M059J (cell line): ENCODE data around the gene SLC6A12. TPM values are rescaled to one million over a fixed set of nuclear protein-coding genes. Genes with fewer than 3 reads are reported as not detected.

ENCODE experiments used
- DNase-seq: peaks from one replicate; pipeline ENCODE4 v3.0.0-alpha.2; 2012; ENCODE audit warnings: low read depth
- total RNA-seq: library from RNA; depleted of rRNA; stranded (reverse); fragments of >200 nt; shearing (Covaris generic); gene quantifications from 2 replicates; pipeline ENCODE4 v1.2.3, GENCODE V29; 2014

Gene SLC6A12
- total RNA-seq, 1 experiment from 2014 or later, result not detected

DNA sequence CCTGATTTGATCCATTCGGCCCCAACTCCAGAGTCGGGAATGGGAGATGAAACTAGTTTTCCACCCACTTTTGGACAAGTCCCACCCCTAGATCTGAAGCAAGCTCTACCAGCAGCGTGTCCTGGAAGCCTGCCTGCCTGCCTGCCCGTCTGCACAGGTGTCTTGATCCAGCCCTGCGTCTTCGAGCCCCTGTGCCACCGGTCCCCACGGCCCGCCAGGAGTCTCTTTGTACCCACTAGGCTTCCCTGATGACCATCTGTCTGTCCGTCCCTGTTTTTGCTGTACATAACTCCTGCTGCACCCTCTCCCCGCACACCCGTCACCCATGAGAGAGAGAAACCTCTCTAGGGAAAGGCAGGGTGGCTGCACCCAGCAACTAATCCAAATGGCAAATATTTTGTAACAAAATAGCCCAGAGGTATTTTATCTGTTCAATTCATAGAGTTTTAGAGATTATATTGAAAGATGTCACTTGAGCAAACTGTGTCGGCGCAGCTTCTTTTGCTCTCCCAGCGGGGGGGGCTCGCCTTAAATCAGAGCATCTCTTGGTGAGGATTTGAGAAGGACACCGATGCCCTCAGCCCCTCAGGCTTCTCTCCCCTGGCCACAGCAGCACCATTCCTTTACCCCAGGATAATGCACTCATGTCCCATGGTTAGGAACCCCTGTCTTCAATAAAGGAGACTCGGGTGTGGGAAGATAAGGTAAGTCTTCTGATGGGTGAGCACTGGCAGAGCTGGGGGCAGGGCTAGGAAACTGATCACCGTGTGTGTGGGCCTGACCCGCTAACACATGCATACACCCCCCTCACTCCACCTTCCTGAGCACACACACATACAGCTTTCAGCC lies 35.8 kb downstream of the SLC6A12 start:
- DNase-seq, result no peak

DNA sequence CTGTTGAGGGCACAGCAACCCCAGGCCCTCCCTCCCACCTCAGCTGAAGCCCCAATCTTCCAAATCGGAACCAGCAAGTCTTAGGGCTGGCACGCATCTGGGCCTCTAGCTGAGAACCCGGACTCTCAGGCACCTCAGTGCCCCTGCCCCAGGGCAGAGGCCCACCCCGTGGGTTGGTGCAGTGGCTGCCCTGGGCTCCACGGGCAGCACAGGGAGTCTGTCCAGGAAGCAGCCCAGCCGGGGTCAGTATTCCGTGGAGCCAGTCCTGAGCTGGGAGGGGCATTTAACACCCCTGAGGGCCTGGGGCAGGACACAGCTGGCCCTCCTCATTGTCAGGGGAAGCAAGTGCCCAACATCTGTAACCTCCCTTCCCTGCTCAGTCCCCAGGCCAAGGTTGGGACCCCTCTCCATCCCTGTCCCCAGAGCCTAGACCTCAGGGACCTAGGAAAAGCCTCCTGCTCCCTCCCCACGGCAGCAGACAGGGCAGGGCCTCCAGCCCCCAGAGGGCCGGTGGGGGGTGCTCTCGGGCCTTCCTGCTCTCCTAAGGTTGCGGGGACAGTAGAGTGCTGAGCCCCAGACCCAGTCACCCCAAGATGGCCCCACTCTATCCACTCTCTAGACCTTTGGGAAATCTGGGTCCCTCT lies 36.5 kb downstream of the SLC6A12 start:
- no peak for DNase-seq

DNA sequence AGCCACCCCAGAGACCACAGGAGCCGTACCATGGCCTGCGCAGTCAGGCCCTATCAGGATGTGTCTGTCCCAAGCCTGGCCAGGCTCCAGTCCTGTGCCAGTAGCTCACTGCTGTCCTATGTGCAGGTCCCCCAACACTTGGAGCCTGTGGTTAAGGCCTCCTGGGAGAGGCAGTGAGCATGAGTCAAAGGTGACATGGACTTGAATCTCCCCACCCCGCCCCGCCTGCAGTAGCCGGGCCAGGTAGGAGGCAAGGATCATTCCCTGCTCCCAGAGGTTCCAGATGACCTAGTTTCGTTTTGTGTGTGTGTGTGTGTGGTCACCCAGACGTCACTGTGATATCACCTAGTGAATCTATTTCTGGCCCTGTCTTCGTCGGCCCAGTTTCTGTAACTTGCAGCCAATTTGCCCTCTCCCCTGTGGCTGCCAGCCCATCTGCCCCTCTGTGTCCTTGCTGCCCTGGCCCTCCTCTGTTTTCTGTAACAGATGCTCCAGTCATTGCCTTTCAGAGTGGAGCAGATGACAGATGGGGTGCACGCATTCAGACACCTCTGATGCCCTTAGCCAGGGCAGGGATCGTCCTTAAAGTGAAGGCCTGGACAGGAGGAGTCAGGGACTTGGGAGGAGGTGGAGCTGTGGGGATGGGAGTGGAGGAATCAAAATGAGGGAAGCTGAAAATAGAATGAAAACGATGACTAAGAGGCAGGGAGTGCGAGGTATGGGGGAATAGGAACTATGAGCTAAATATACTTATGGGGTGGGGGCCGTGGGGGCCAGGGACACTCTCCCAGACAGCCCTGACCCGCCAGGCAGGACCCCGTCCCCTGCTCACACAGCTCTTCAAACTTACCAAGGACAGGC lies 37.4 kb downstream of the SLC6A12 start:
- peak; percentile 74 for DNase-seq

DNA sequence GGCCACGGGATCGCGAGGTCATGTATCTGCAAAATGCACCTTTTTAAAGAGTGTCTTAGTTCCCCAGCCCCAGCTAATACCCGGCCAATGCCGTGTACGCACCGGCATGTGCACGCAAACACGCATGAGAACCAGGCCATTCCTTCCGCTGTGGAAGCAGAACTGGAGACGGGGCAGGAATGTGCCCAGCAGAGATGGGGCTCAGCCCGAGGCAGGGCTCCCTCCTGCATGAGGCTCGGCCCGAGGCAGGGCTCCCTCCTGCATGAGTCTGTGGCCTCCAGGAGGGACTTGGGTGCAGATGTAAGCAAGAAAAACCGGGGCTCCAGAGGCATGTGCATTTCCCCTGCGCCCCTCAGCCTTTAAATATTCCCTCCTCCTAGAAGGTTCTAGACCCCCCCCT lies 38.2 kb downstream of the SLC6A12 start:
- DNase-seq, result no peak

DNA sequence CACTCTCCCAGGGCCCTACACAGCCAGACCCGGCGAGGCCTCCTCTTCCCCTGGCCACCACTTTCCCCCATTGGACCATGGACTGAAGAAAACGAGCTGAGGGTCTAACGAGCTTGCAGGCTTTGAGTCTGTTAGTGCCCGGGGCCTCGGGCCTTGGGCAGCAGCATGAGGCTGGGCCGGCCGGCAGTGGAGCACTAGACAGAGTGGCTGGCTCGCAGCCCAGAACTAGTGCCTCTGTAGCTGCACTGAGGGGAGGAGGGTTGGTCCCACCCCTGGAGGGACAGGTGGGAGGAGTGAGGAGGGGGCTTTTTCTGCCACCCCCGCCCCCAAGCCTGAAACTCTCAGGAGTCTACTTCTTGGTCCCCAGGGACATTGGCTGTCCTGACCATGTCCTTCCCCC lies 38.7 kb downstream of the SLC6A12 start:
- DNase-seq, result no peak

DNA sequence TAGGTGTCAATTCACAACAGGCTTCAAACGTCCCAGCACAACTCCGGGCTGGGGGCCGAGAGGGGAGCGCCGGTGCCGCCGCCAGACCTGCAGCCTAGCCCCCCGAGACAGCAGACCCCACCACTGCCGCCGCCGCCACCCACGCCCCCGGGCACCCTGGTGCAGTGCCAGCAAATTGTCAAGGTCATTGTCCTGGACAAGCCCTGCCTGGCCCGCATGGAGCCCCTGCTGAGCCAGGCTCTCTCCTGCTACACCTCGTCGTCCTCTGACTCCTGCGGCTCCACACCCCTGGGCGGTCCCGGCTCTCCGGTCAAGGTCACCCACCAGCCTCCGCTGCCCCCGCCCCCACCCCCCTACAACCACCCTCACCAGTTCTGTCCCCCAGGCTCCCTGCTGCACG lies 39.4 kb downstream of the SLC6A12 start:
- no peak for DNase-seq

DNA sequence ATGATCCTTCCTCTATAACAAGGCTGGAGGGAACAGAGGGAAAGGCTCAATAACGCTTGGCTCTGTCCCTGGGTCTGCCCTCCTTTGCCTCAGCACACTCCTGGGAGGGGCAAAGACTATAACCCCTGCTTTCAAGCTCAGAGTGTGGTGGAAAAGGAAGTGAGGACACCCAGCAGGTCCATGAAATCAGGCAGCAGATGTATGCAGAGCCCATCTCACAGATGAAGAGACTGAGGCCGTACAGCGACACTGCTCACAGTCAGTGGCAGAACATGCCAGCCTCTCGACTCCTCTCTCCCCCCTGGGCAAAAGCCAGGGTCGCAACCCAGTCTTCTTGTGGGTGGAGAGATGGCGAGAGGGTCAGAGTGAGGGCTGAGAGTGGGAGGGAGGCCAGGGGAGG lies 39.8 kb downstream of the SLC6A12 start:
- DNase-seq, result no peak

DNA sequence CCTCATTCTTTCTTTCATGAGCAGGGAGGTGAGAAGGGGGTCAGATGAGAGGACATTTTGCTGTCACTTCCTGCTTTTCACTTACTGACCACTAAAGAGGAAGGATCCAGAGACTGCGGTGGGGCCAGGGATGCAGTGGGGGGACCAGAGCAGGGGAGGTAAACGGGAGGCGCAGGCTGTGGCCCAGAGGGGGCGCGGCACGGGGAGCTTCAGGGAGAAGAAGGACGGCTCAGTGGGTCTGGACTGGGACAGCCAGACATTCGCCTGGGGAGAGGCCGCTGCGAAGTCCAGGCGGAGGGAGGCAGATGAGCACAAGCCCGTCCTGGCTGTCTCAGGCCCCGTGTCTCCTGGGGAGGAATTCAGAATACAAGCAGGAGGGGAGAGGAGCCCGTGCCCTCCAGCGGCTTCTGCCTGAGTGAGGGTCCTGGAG lies 41.2 kb downstream of the SLC6A12 start:
- no peak for DNase-seq

DNA sequence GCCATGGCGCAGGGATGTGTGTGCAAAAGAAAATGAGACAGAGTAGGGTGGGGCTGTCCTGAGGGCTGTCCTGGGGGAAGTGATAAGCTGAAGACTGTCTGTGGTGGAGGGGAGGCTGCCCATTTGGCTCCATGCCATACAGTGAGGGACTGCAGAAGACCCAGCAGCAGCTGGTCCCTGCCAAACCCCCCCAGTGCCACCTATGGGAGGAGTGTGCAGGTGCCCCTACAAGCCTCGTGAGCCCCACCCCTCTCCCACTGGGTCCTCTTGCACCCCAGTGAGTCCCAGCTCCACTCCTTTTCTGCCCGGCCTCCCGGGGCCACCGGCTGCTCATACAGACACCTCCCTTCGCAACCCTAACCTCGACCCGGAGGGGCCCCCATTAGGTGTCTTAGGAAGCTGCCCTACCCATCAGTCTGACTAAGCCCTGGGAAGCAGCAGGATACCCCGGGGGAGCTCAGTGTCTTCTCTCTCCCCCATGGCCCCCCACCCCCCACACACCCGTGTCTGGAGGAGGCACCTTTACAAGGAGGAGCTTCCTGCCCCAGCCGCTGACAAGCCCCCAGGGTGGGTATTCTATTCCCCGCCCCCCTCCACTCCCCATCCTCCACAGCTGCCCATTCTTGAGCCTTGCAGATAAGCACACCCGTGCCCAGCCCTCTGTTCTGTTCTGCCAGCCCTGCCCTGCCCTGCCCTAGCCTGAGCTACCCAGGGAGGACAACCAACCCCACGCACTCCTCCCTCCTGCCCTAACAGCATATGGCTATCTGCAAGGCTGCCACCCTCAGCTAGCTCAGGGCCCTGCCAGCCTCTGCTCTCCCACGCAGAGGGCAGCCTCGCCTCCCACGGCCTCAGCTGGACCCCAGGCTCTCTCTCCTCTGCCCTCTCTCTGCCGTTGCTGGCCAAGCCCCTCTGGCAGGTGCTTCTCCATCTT lies 41.9 kb downstream of the SLC6A12 start:
- DNase-seq, result no peak

DNA sequence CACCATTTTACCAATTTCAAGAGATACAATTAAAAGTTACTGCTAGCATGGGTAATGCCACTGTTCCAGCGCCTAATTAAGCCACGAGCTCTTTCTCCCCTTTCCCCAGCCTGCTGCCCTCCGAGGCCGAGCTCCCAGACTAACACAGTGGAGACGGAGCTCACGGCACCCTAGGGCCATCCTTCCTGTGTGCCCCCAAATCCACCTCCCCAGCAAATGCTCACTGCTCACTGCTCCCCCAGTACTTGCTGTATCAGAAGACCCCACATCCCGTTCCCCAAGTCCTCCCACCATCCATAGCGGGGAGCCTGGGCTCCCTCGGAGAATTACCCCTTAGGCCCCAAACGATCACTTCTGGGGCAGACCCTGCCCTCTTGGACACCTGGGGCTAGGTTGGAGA lies 42.7 kb downstream of the SLC6A12 start:
- no peak for DNase-seq

DNA sequence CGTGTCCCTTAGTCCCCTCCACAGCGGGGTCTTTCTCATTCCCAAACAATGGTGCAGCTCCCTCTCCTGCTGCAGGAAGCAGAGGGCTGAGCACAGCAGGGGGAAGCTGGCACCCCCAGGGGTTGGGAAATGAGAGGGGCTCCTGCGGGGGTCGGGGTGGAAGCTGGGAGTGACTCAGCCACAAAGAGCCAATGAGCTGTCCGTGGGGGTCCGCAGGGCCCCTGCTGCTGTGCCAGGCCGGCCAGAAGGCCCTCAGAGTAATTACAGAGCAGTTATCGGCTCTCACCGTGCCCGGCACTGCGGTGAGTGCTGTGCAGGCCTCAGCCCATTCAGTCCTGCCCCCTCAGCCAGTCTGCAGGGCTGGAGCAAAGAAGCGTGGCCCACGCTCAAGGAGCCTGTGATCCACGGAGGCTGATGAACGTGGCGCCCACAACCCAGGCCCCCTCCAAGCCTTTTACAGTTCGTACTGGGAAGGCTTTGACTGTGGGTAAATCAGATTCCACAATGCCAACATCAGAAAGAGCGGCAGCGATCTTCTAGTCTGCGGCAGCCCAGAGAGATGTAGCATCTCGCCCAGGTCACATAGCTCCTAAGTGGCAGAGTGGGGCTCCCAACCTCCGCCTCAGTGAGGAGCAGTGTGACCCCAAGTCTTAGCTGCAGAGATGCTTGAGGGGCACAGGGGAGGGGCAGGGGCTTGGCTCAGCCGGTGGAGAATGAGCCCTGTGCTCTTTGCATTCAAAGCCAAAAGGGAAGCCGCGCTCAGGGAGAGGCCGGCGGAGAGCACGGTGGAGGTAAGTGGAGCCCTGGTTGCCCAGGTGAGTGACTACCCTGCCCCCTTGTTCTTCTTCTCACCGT lies 43.4 kb downstream of the SLC6A12 start:
- DNase-seq, result no peak

DNA sequence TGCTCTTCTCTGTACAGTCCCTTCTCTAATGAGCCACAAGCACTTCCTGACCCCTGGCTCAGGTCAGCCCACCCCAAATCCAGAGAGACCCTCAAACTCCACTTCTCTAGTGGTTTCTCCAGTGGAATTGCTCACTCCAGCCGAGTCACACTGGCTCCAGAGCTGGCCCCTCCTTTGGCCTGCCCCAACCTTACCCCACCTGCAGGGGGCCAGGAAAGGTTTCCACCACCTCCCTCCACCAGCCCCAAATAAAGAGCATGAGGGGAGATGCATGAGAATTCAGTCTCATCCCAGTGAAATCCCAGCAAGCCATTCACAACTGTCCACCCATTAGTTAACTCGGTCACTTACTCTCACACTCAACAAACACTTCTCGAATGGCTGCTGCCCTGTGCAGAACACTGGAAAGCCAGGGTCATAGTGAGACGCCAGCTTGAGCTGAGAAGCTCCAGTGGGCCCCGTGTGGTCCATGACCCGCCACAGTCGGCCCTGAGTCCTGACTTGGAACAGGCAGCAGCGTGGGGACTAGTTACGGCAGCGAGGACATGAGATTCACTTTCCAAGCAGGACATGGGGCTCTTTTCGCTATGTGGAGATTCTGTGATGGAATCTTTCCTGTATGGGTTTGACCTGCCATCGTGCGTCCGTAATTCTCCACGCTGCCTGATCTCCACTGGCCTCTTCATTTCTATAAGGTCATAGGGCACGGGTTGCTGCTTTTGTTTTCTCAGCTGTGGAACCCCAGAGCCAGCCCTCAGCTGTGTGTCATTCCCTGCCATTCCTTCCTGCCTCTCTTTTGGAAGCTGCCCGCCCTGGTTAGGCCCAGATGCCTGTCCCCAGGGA lies 44.2 kb downstream of the SLC6A12 start:
- no peak for DNase-seq

DNA sequence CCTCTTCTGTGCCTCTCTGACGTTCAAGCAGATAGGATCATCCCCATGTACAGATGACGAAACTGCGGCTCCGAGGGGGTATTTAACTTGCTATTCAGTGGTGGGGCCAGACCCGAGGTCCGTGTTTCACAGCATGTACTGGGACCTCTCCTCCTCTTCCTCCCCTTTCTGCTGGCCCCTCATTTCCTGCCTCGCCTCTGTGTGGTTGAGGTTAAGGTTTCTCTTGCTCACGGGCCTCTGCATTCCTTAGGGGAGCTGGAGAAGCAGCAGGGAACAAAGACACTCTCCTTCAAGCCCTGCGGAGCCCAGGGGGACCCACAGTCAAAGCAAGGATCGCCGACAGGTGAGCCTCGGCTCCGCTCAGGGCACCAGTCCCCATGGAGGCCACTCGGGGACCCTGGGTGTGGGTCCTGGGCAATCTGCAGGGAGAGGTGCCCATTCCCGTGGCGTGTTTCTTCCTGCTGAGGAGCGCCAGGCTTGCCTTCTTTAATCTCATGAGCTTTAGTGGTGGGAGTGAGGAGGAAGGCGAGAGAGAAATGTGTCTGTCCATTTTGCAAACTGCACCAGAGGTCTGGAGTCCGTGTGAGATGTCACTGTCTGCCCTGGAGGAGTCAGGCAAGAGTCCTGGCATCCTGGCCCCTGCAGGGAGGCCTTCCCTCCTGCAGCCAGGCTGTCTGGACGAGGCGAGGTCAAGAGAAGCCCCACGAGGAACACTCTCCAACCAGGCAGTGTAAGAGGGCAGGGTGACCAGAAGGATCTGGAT lies 45.0 kb downstream of the SLC6A12 start:
- peak; percentile 14 for DNase-seq

DNA sequence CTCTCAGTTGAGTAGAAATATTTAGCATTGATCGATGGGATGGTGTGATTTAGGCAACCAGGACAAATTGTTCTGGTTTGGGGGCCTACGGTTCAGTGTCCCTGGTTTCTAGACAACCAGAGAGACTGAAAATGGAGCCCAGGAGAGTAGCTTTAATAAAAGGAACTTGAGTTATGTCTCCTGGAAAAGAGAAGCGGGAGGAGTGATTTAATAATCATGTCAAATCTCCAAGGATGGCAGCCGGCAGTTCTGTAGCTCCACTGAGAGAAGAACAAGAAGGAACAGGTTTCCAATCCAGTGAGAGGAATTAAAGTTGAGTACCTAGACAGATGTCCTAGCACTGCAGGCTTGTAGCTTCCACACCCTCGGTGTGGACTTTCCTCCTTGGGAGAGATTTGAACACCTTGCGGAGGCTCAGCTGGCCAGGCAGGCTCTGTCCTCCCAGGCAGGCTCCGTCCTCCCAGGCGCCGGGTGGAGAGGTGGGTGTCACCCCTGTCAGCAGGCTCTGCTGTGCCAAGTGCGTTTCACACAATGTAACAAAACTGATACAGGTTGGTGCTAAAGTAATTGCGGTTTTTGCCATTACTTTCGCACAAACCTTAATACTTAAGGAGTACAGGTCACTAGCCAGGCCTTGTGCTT lies 45.9 kb downstream of the SLC6A12 start:
- no peak for DNase-seq

DNA sequence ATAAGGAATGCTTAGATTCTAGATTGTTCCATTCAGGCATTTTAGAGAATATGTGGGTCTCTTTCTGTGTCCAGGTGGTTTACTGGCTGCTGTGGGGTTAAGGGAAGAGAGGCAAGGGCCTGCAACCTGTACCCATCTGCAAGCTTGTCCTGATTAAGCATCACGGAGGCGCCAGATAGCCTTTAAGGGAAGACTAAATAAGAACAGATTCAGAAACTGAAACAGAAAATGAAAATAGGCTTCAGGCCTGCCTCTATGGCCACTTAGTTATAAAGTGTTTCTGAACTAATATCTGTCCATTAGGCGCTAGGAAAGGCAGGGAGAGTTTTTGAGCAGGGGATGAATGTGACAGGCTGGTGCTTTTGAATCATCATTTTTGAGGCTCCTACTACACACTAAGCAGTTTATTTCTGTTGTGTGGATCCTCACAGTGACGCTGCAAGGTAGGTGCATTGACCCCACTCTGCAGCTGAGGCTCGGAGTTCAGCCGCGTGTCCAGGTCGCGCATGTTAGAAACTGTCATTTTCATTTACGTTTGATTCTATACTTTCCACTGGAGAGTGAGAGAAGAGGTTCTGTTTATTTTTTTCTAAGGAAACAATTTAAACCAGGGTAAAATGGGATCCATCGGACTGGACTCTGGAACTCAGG lies 47.4 kb downstream of the SLC6A12 start:
- DNase-seq, result no peak

DNA sequence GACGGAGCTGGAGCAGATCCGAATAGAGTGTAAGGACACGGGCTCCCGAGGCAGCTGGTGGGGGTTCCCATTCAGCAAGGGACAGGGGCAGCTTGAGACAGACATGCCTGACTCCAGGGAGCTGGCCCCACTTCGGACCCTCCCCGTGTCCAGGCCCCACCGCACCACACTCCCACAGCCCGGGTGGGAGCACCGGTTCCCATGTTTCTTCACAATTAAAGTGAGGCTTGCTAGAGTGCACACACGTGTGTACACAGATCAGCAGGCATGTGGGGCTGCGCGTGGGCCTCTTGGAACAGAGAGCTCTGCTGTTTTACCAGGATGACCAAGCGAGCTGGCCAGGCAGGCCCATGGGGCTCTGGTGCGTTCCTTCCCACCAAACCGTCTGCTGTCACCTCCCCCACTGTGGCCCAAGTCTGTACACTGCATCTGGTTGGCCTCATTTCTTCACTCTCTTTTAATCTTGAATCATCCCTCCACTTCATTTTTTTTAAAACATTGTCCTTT lies 48.0 kb downstream of the SLC6A12 start:
- DNase-seq, result no peak

DNA sequence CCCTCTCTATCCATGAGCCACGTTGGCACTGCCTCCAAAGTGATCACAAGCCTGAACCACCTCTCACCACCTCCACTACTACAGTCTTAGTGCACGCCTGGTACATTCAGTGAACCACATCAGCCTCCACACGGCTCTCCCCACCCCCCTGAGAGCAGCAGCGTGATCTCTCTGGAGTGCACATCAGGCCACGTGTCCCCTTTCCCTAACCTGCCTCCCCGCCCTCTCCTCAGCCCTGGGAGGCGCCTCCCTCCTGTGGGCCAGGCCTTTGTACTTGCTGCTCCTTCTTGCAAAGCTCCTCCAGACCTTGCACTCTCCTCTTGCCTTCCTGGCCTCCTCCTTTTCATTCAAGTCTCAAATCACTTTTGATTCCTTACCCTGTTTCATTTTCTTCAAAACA lies 49.8 kb downstream of the SLC6A12 start:
- DNase-seq, result no peak
